ENCODE results near the gene NPFFR2. TPM values are rescaled to one million over a fixed set of nuclear protein-coding genes. Genes with fewer than 3 reads are reported as not detected.

Gene NPFFR2
- total RNA-seq, 6 experiments from 2014 or later, result not detected

GRCh38 chr4:72055566-72055965 lies 23.8 kb downstream of the NPFFR2 start:
- H3K27ac ChIP-seq, result no peak overlapping the region
- no peak overlapping the region for H3K4me3 ChIP-seq
- H3K4me1 ChIP-seq, result no peaks in the 10 kb centered on the region
- TF ChIP-seq, protein P1, sequence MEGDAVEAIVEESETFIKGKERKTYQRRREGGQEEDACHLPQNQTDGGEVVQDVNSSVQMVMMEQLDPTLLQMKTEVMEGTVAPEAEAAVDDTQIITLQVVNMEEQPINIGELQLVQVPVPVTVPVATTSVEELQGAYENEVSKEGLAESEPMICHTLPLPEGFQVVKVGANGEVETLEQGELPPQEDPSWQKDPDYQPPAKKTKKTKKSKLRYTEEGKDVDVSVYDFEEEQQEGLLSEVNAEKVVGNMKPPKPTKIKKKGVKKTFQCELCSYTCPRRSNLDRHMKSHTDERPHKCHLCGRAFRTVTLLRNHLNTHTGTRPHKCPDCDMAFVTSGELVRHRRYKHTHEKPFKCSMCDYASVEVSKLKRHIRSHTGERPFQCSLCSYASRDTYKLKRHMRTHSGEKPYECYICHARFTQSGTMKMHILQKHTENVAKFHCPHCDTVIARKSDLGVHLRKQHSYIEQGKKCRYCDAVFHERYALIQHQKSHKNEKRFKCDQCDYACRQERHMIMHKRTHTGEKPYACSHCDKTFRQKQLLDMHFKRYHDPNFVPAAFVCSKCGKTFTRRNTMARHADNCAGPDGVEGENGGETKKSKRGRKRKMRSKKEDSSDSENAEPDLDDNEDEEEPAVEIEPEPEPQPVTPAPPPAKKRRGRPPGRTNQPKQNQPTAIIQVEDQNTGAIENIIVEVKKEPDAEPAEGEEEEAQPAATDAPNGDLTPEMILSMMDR (IDR thresholded peaks at IDR 0.05), result no peak
- no peak for TF ChIP-seq POLR2A (IDR thresholded peaks at IDR 0.05)
- H3K9me3 ChIP-seq, result no peaks in the 10 kb centered on the region
- intact Hi-C loops (cut with DNase I), result no loop called here
- no peaks in the 10 kb centered on the region for H3K27me3 ChIP-seq
- no peak for DNase-seq
- no peaks in the 10 kb centered on the region for H3K36me3 ChIP-seq
- no peak for ATAC-seq

DNA sequence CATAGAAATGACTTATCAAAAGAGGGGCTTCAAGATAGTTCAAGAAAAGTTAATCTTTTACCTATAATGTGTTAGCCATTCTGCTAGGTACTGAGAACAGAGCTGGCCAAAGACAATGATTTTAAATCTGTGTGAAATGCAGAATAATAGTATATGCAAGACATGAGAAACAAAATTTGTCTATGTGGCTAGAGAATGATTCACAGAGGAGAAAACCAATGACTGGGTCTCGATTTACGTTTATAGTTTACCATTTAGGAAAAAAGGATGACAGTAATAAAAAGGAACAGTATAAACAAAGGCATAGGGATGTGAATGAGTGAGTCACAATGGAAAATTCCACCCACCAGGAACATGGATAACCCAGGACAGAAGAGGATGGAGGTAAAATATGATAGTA lies 31.9 kb downstream of the NPFFR2 start:
- no peak for ATAC-seq

DNA sequence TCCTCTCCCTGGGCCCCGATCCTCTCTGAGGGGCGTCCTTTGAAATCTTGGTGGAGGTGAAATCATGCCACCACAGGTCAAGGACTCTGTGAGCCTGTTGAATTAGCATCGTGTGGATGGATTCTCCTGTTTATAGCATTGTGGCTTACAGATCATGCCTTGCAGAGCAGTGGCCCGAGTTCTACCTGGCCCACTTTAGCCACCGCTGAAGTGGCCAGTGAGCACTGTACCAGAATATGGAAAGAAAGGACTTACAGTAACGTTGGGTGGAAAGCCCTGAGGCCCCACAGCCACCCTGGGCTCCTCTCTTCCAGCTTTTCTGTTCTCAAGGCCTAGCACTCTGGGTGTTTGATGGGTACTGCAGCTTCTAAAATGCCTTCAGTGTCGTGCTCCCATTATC lies 35.3 kb downstream of the NPFFR2 start:
- Histone ChIP-seq H3K27me3 (no peaks in the 10 kb centered on the region), H3K4me3 (no peak overlapping the region), H3K36me3 (no peaks in the 10 kb centered on the region), H3K4me1 (no peaks in the 10 kb centered on the region), H3K27ac (no peak overlapping the region), H3K9me3 (no peaks in the 10 kb centered on the region)
- WGBS (ENCODE audit: insufficient coverage, low coverage, low lambda C conversion rate, missing lambda C conversion rate), result 40% methylated on average over 4 of the region's 7 CpGs
- DNase-seq (no peak), ATAC-seq (no peak)
- intact Hi-C loops (cut with DNase I), result no loop called here
- no peak for TF ChIP-seq POLR2A (IDR thresholded peaks at IDR 0.05)
- TF ChIP-seq, protein P1 (IDR thresholded peaks at IDR 0.05), result no peak

More for the DNA sequence above, 31.9 kb downstream of the NPFFR2 start:
- WGBS (ENCODE audit: insufficient coverage, low coverage, low lambda C conversion rate, missing lambda C conversion rate), result 61% methylated on average over 2 of the region's 2 CpGs
- H3K27me3 ChIP-seq, result no peaks in the 10 kb centered on the region
- H3K27ac ChIP-seq, result no peak overlapping the region
- intact Hi-C loops (cut with DNase I), result no loop called here
- H3K4me3 ChIP-seq, result no peak overlapping the region
- DNase-seq, result no peak
- H3K4me1 ChIP-seq, result no peaks in the 10 kb centered on the region
- no peaks in the 10 kb centered on the region for H3K36me3 ChIP-seq
- no peak for TF ChIP-seq POLR2A (IDR thresholded peaks at IDR 0.05)
- TF ChIP-seq, protein P1 (IDR thresholded peaks at IDR 0.05), result no peak
- H3K9me3 ChIP-seq, result no peaks in the 10 kb centered on the region

DNA sequence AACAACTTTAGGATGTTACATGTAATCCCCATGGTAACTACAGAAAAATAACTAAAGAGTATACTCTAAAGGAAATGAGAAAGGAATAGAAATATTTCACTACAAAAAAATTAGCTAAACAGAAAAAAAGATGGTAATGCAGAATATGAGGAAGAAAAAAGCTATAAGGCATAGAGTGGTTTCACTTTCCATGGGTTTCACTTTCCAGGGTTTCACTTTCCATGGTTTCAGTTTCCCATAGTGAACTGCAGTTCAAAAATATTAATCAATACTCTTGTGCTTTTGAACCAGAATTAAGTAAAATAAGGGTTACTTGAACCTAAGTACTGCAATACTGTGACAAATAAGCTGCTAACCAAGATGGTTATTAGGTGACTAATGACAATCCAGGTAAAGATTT lies 42.0 kb downstream of the NPFFR2 start:
- H3K4me1 ChIP-seq, result no peaks in the 10 kb centered on the region
- no peak for TF ChIP-seq POLR2A (IDR thresholded peaks at IDR 0.05)
- TF ChIP-seq, protein P1 (IDR thresholded peaks at IDR 0.05), result no peak

GRCh38 chr4:72076562-72076961 lies 44.8 kb downstream of the NPFFR2 start:
- no peak for ATAC-seq
- H3K9me3 ChIP-seq, result no peaks in the 10 kb centered on the region
- no peaks in the 10 kb centered on the region for H3K4me1 ChIP-seq
- H3K27ac ChIP-seq, result no peak overlapping the region
- H3K36me3 ChIP-seq, result no peaks in the 10 kb centered on the region
- intact Hi-C loops (cut with DNase I), result no loop called here
- H3K4me3 ChIP-seq, result no peak overlapping the region
- no peak for DNase-seq
- no peak for TF ChIP-seq POLR2A (IDR thresholded peaks at IDR 0.05)
- TF ChIP-seq, protein P1 (IDR thresholded peaks at IDR 0.05), result no peak
- no peaks in the 10 kb centered on the region for H3K27me3 ChIP-seq

More for the DNA sequence above, 42.0 kb downstream of the NPFFR2 start:
- no peak overlapping the region for H3K4me3 ChIP-seq
- H3K27me3 ChIP-seq, result no peaks in the 10 kb centered on the region
- H3K27ac ChIP-seq, result no peak overlapping the region
- ATAC-seq (peak in 1 of 4 donors; percentile 69), DNase-seq (no peak)
- H3K9me3 ChIP-seq, result no peaks in the 10 kb centered on the region
- no peaks in the 10 kb centered on the region for H3K36me3 ChIP-seq
- intact Hi-C loops (cut with DNase I), result no loop called here

Measured in right lobe of liver (tissue), 6 donors.